Fibroblast of pulmonary artery (primary cell): ENCODE measurements around the gene GYPC.

ENCODE experiments used
- DNase-seq: peaks from one replicate; pipeline ENCODE4 v3.0.0-alpha.2; 2010; ENCODE audit warnings: low read depth
- H3K4me3 ChIP-seq: replicated peaks from 2 replicates; pipeline ENCODE4 v1.5.1; 2011; ENCODE audit warnings: low read depth, mild to moderate bottlenecking, control low read depth, low read length, moderate library complexity
- CTCF ChIP-seq: IDR thresholded peaks from 2 replicates; pipeline ENCODE4 v1.5.1; 2011; ENCODE audit warnings: mild to moderate bottlenecking, control low read depth, low read length, inconsistent platforms; ENCODE audit errors: missing control alignments

GYPC gene

GRCh38 chr2:126657148-126657635, 1.2 kb downstream of the GYPC start:
- DNase-seq = peak; percentile 95
- no peak for TF ChIP-seq CTCF
- peak overlapping the region; percentile 84 for H3K4me3 ChIP-seq

- peak overlapping the region; percentile 84 for H3K4me3 ChIP-seq
- peak; percentile 98 for DNase-seq
- TF ChIP-seq CTCF = no peak
Measured at GRCh38 chr2:126657636-126658318, 1.8 kb downstream of the GYPC start.

GRCh38 chr2:126658319-126658904, 2.5 kb downstream of the GYPC start:
- no peak for TF ChIP-seq CTCF
- peak overlapping the region; percentile 21 for H3K4me3 ChIP-seq
- no peak for DNase-seq

- DNase-seq = peak; percentile 86
- TF ChIP-seq CTCF = peak; percentile 6
- H3K4me3 ChIP-seq = no peak overlapping the region
Measured at GRCh38 chr2:126658905-126659561, 3.1 kb downstream of the GYPC start.

GRCh38 chr2:126659562-126660467, 3.9 kb downstream of the GYPC start:
- no peak for DNase-seq
- no peak overlapping the region for H3K4me3 ChIP-seq
- no peak for TF ChIP-seq CTCF

GRCh38 chr2:126660971-126661370, 5.0 kb downstream of the GYPC start:
- TF ChIP-seq CTCF = no peak
- no peak for DNase-seq
- H3K4me3 ChIP-seq = no peak overlapping the region
